Activated naive CD4-positive, alpha-beta T cell treated with anti-CD3 and anti-CD28 coated beads, Interleukin-2, amount 10 ng/mL, durations not matched to agents 7 days and 5 days (primary cell): Measurements from ENCODE around the gene CASP8.
A peak's percentile ranks its signal among the peaks of the same experiment; 100 is the strongest.

ENCODE experiments used
- CTCF ChIA-PET: fragments of 350-600 bp; sonication (Branson Sonifier 250); formaldehyde crosslinking; loops from one replicate; lab custom pipeline; 2021; ENCODE audit warnings: antibody characterized with exemption; lab: Charles Lee
- DNase-seq: peaks from one replicate; pipeline ENCODE4 v3.0.0-alpha.2; 2020
- H3K27ac Mint-ChIP-seq: one replicate; pipeline ENCODE4 v1.8.0; 2021; ENCODE audit warnings: mild to moderate bottlenecking, moderate library complexity, mixed read lengths
- H3K27me3 Mint-ChIP-seq: one replicate; pipeline ENCODE4 v1.8.0; 2021; ENCODE audit warnings: mild to moderate bottlenecking, mixed read lengths
- H3K36me3 Mint-ChIP-seq: one replicate; pipeline ENCODE4 v1.8.0; 2021; ENCODE audit warnings: mixed read lengths
- H3K4me1 Mint-ChIP-seq: one replicate; pipeline ENCODE4 v1.8.0; 2021; ENCODE audit warnings: mixed read lengths
- H3K4me3 Mint-ChIP-seq: one replicate; pipeline ENCODE4 v1.8.0; 2021; ENCODE audit warnings: mild to moderate bottlenecking, moderate library complexity, mixed read lengths
- H3K9me3 Mint-ChIP-seq: one replicate; pipeline ENCODE4 v1.8.0; 2021; ENCODE audit warnings: mixed read lengths

The CASP8 gene

DNA sequence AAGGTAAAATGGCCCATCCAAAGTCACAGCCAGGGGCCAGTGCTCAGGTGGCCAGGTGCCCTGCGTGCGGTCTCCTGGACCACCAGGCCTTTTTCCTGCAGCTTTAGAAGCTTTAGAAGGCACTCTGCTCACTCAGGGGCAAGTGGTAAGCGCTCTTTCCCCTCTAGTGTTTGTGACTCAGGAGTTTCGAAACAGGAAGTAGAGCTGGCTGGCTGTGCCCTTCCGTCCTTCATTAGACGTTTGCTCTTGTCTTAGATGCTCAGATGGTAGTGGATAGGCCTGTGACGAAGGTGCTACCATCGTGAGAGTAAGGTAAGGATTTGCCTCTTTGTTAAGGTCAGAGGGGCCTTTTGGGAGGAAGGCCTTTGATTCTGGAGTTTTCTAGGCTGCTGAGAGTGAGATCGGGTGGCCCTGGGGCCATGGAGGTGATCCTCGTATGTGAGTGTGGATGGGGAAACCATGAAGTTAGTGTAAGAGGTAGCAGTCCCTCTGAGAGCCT, at the start of gene CASP8:
CASP8 (plus strand) TSS at position 235 of the 499 bp plus-strand sequence. CDS start 5,951 bp downstream, outside the sequence.
- CTCF ChIA-PET, result interaction anchor here (1.3 to 7.5 kb wide), 6 partner anchors 9 to 139 kb away, joined by 3 to 57 read pairs (median 5); partner anchors contain the start of gene CASP10
- Mint-ChIP-seq H3K27me3 (no peaks in the 10 kb centered on the region), H3K4me3 (peak within 1 kb of the TSS; percentile 93), H3K27ac (peak within 1 kb of the TSS; percentile 96), H3K36me3 (peaks cover 28% of the 10 kb centered on the region), H3K9me3 (no peaks in the 10 kb centered on the region), H3K4me1 (peaks cover 79% of the 10 kb centered on the region)
- DNase-seq, result peak; percentile 79

GRCh38 chr2:201215963-201216362, 44.4 kb upstream of the CASP8 start:
- no peak overlapping the region for H3K27ac Mint-ChIP-seq
- H3K27me3 Mint-ChIP-seq, result no peaks in the 10 kb centered on the region
- peaks cover 39% of the 10 kb centered on the region for H3K4me1 Mint-ChIP-seq
- H3K4me3 Mint-ChIP-seq, result no peak overlapping the region
- CTCF ChIA-PET, result no interaction called here
- peaks cover 42% of the 10 kb centered on the region for H3K36me3 Mint-ChIP-seq
- H3K9me3 Mint-ChIP-seq, result no peaks in the 10 kb centered on the region
- DNase-seq, result no peak

- Mint-ChIP-seq H3K27me3 (no peaks in the 10 kb centered on the region), H3K9me3 (no peaks in the 10 kb centered on the region), H3K36me3 (peaks cover 44% of the 10 kb centered on the region), H3K27ac (no peak overlapping the region), H3K4me1 (peaks cover 38% of the 10 kb centered on the region), H3K4me3 (no peak overlapping the region)
- CTCF ChIA-PET, result no interaction called here
- DNase-seq, result no peak
Observed at GRCh38 chr2:201216918-201217317, 43.4 kb upstream of the CASP8 start.

DNA sequence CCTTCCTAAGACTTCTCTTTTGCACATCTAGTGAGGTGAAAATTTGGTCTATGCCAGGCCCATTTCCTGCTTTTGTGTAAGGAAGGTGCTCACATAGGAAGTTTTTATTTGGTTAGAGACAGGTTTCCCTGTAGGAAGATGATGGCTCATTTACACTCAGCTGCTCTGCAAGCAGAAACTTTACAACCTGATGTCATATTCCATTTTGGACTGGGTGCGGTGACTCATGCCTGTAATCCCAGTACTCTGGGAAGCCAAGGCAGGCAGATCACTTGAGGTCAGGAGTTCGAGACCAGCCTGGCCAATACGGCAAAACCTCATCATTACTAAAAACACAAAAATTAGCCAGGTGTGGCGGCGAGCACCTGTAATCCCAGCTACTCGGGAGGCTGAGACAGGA, 41.6 kb upstream of the CASP8 start:
- Mint-ChIP-seq H3K27ac (peak overlapping the region; percentile 68), H3K27me3 (no peaks in the 10 kb centered on the region), H3K4me1 (peaks cover 54% of the 10 kb centered on the region), H3K36me3 (peaks cover 56% of the 10 kb centered on the region), H3K9me3 (no peaks in the 10 kb centered on the region), H3K4me3 (no peak overlapping the region)
- CTCF ChIA-PET, result interaction anchor here (2.9 to 6.1 kb wide), 3 partner anchors 11 to 36 kb away, joined by 7 to 32 read pairs (median 18); partner anchors contain the start of gene CASP10
- DNase-seq, result no peak

GRCh38 chr2:201219328-201220096, 40.8 kb upstream of the CASP8 start:
- Mint-ChIP-seq H3K4me3 (no peak overlapping the region), H3K4me1 (peaks cover 56% of the 10 kb centered on the region), H3K9me3 (no peaks in the 10 kb centered on the region), H3K27ac (peak overlapping the region; percentile 78), H3K36me3 (peaks cover 56% of the 10 kb centered on the region), H3K27me3 (no peaks in the 10 kb centered on the region)
- CTCF ChIA-PET, result interaction anchor here (0.5 to 6.1 kb wide), 4 partner anchors 11 to 255 kb away, joined by 3 to 32 read pairs (median 12); partner anchors contain the start of gene CASP10
- DNase-seq, result no peak

- Mint-ChIP-seq H3K27ac (peak overlapping the region; percentile 78), H3K36me3 (peaks cover 60% of the 10 kb centered on the region), H3K4me3 (no peak overlapping the region), H3K9me3 (no peaks in the 10 kb centered on the region), H3K27me3 (no peaks in the 10 kb centered on the region), H3K4me1 (peaks cover 60% of the 10 kb centered on the region)
- no peak for DNase-seq
- CTCF ChIA-PET, result interaction anchor here (0.5 to 6.1 kb wide), 5 partner anchors 10 to 256 kb away, joined by 3 to 32 read pairs (median 7); partner anchors contain the start of gene CASP10
Observed at GRCh38 chr2:201220102-201220570, 40.2 kb upstream of the CASP8 start.

DNA sequence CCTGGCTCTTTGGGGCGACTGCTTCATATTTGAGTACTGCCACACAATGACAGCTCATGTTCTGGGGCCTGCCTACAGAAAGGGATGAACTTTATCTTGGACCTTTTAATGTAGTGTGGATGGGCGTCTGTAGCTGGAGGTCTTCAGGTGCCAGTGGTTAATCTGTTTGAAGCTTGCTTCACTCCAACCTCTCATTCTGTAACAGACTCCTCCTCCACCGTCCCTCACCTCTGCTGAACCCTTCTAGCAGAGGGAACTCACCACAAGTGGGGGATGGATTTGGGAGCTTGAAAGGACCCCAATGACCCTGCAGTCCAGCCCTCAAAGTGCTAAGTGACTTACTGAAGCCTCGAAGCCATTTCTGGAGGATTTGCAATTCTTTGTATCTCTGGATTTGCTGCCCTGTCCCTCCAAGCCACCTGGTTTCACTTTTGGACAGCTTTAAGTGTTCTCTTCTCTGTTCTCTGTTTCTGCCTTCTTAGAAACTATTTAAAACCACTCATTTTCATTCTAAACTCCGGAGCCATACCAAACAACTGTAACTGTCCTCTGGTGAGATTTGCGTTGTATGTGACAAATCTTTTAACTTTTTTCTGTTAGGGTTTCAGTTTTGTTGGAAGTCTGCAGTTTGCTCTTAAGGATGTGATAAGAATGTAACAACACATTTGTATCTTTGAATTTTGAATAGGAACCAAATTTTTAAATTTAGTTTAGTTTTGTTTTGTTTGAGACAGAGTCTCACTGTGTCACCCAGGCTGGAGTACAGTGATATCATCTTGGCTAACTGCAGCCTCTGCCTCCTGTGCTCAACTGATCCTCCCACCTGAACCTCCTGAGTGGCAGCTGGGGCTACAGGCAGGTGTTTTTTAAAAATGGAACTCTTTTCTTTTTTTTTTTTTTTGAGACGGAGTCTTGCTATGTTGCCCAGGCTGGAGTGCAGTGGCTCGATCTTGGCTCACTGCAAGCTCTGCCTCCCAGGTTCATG, 37.0 kb upstream of the CASP8 start:
- no peak for DNase-seq
- Mint-ChIP-seq H3K4me3 (no peak overlapping the region), H3K27ac (peak overlapping the region; percentile 73), H3K9me3 (no peaks in the 10 kb centered on the region), H3K4me1 (peaks cover 70% of the 10 kb centered on the region), H3K36me3 (peaks cover 48% of the 10 kb centered on the region), H3K27me3 (no peaks in the 10 kb centered on the region)
- CTCF ChIA-PET, result interaction anchor here (1.7 to 6.1 kb wide), 3 partner anchors 9 to 322 kb away, joined by 4 to 32 read pairs (median 8); partner anchors contain the start of gene CASP10

DNA sequence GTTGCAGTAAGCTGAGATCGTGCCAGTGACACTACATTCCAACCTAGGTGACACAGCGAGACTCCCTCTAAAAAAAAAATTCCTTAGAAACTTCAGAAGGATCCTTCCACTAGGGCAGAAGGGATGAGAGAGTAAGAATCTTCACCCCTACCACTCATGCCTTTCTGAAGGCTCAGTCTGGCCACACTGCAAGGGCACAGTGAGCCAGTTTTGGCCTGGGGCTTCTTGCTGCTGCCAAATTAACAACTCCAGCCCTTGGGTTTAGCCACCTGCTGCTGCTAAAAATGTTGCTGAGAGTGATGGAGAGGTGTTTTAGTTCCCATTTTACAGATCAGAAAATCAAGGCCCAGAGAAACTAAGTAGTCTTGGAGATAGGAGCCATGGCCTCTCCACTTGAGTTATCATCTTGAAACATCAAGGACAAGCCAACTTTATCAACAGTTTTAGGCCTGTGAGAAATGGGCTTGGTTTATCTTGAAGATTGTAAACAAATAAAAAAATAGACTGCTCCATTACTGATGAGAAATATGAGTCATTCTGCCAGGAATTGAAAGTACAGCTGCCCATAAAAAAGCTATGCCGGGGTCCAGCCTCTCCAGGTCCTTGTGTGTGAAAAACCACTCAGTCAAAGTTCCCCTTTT, 31.9 kb upstream of the CASP8 start:
- H3K27ac Mint-ChIP-seq, result peak overlapping the region; percentile 90
- H3K4me1 Mint-ChIP-seq, result peaks cover 69% of the 10 kb centered on the region
- no peaks in the 10 kb centered on the region for H3K27me3 Mint-ChIP-seq
- CTCF ChIA-PET, result interaction anchor here (0.8 to 3.8 kb wide), 2 partner anchors 46 to 51 kb away, joined by 3 to 40 read pairs; partner anchors contain the start of gene CASP10
- no peak for DNase-seq
- H3K36me3 Mint-ChIP-seq, result peaks cover 10% of the 10 kb centered on the region
- no peak overlapping the region for H3K4me3 Mint-ChIP-seq
- no peaks in the 10 kb centered on the region for H3K9me3 Mint-ChIP-seq

DNA sequence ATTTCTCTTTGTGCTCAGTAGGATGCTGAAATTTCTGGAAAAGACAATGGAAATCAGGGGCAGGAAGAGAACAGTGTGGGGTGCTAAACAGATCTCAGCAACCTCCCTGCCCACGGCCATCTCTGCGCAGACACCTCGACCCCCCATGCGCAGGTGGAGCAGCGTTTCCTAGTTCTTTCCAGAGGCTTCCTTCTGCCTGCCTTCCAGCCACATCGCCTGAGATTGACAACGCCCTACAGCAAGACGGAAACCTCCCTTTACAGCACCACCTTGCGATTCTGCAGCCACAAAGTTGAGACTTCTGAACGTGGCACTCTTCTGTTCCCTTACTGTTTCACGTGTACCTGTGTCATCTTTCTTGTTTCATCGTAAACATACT, 31.4 kb upstream of the CASP8 start:
- Mint-ChIP-seq H3K4me3 (peak overlapping the region; percentile 59), H3K27me3 (no peaks in the 10 kb centered on the region), H3K36me3 (peaks cover 12% of the 10 kb centered on the region), H3K9me3 (no peaks in the 10 kb centered on the region), H3K27ac (peak overlapping the region; percentile 90), H3K4me1 (peaks cover 65% of the 10 kb centered on the region)
- CTCF ChIA-PET, result interaction anchor here (0.6 to 3.8 kb wide), 6 partner anchors 34 to 1048 kb away, joined by 3 to 40 read pairs (median 6); partner anchors contain the start of gene CASP10
- peak; percentile 49 for DNase-seq

DNA sequence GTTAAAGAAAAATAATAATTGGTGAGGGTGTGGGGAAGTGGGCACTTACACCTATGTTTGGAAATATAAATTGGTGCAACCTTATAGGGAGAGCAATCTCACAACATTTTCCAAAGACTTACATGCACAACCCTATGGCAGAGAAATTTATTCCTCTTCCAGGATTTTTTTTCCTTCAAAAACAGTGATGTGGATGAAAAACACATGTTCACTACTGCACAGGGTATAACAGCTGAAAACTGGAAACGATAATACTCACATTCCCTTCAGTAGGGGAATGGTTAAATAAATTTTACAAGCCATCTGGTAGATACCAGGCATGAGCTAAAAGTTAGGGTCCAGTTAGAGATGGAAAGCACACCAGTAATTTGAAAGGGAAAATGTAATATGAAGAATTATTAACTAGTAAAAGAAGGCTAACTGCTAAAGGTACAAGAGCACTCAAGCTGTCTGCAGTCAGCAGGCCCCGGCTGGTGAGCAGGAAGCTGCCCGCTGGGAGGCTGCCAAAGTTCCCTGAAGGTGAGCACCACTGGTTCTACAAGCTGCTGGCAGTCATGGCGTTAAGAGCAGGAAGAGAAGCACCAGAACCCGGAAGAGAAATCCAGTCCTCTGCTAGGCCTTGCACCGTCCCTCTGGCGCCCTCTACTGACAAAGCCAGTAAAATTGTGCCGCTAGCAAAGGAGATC, 28.4 kb upstream of the CASP8 start:
- CTCF ChIA-PET, result interaction anchor here (0.5 to 4.4 kb wide), 46 partner anchors 9 to 628 kb away, joined by 3 to 202 read pairs (median 6); partner anchors contain the start of genes CASP10, CASP8, CFLAR and CLK1
- DNase-seq, result peak; percentile 95
- Mint-ChIP-seq H3K9me3 (no peaks in the 10 kb centered on the region), H3K27me3 (no peaks in the 10 kb centered on the region), H3K4me1 (peaks cover 65% of the 10 kb centered on the region), H3K27ac (peak overlapping the region; percentile 97), H3K36me3 (peaks cover 22% of the 10 kb centered on the region), H3K4me3 (peak overlapping the region; percentile 98)

DNA sequence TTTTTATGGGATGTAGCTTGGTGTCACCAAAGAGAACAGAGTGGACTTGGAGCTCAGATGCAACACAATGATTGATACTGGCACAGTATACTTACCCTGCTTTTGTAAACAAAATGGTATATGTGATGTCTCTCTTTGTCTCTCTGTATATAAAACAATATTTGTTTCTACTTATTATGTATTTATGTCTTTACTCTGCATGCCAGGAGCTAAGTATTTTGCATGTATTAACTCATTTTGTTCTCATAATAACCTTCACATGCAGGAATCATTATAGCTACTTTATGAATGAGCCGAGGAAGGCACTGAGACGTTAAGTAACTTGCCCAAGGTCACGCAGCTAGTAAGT, 27.9 kb upstream of the CASP8 start:
- Mint-ChIP-seq H3K36me3 (peaks cover 27% of the 10 kb centered on the region), H3K27ac (peak overlapping the region; percentile 97), H3K27me3 (no peaks in the 10 kb centered on the region), H3K9me3 (no peaks in the 10 kb centered on the region), H3K4me1 (peaks cover 67% of the 10 kb centered on the region), H3K4me3 (peak overlapping the region; percentile 98)
- DNase-seq, result no peak
- CTCF ChIA-PET, result interaction anchor here (0.6 to 4.4 kb wide), 46 partner anchors 9 to 627 kb away, joined by 3 to 202 read pairs (median 6); partner anchors contain the start of genes CASP10, CASP8, CFLAR and CLK1

- Mint-ChIP-seq H3K9me3 (no peaks in the 10 kb centered on the region), H3K27me3 (no peaks in the 10 kb centered on the region), H3K36me3 (peaks cover 33% of the 10 kb centered on the region), H3K4me3 (peak overlapping the region; percentile 98), H3K4me1 (peaks cover 69% of the 10 kb centered on the region), H3K27ac (peak overlapping the region; percentile 97)
- DNase-seq, result peak; percentile 94
- CTCF ChIA-PET, result interaction anchor here (0.7 to 4.4 kb wide), 24 partner anchors 9 to 332 kb away, joined by 3 to 202 read pairs (median 7); partner anchors contain the start of genes CASP10, CASP8, CFLAR and ORC2
Observed at GRCh38 chr2:201233192-201233811, 27.0 kb upstream of the CASP8 start.
